Progenitor cell of endocrine pancreas (in vitro differentiated cells): Measurements from ENCODE around the gene ETNK1. TPM values are rescaled to one million over a fixed set of nuclear protein-coding genes. Genes with fewer than 3 reads are reported as not detected.
A peak's percentile ranks its signal among the peaks of the same experiment; 100 is the strongest.
"Not testable (repeated sequence)": the region's sequence is repeated elsewhere in the genome, so short reads cannot be mapped to it uniquely, and the experiment has no call there.

ENCODE experiments used
- DNase-seq: peaks from one replicate; pipeline ENCODE4 v3.0.0; 2021; ENCODE audit warnings: low spot score; ENCODE audit not compliant: unreplicated experiment
- H3K27ac Mint-ChIP-seq: 2 replicates; pipeline ENCODE4 v1.8.0; 2021; ENCODE audit warnings: mild to moderate bottlenecking, moderate library complexity, mixed read lengths
- H3K27me3 Mint-ChIP-seq: 2 replicates; pipeline ENCODE4 v1.8.0; 2021; ENCODE audit warnings: mixed read lengths
- H3K36me3 Mint-ChIP-seq: 2 replicates; pipeline ENCODE4 v1.8.0; 2022; ENCODE audit warnings: mixed read lengths; ENCODE audit not compliant: insufficient read depth
- H3K4me1 Mint-ChIP-seq: 2 replicates; pipeline ENCODE4 v1.8.0; 2021; ENCODE audit warnings: low read depth, mixed read lengths
- H3K4me3 Mint-ChIP-seq: 2 replicates; pipeline ENCODE4 v1.8.0; 2021; ENCODE audit warnings: low read depth, mild to moderate bottlenecking, moderate library complexity, mixed read lengths
- H3K9me3 Mint-ChIP-seq: 2 replicates; pipeline ENCODE4 v1.8.0; 2021; ENCODE audit warnings: low read depth, mixed read lengths
- CTCF ChIP-seq: fragments of 200-600 bp; sonication (generic); IDR thresholded peaks from one replicate; pipeline ENCODE4 v1.5.0; 2021; ENCODE audit warnings: antibody characterized with exemption, mild to moderate bottlenecking; ENCODE audit not compliant: unreplicated experiment
- total RNA-seq: library from RNA; stranded (reverse); gene quantifications from 2 replicates; pipeline ENCODE4 v1.2.1, GENCODE V29; 2021

ETNK1 gene
- total RNA-seq, 1 donor from 2014 or later, result 285 TPM

- Mint-ChIP-seq H3K27ac (peak overlapping the region; percentile 29), H3K9me3 (no peaks in the 10 kb centered on the region), H3K4me3 (no peak overlapping the region), H3K4me1 (peaks cover 5% of the 10 kb centered on the region), H3K27me3 (no peaks in the 10 kb centered on the region), H3K36me3 (peaks cover 22% of the 10 kb centered on the region)
- no peak for DNase-seq
- peak; percentile 86 for TF ChIP-seq CTCF
Observed at GRCh38 chr12:22684140-22685118, 59.5 kb downstream of the ETNK1 start.

GRCh38 chr12:22686193-22686592 is 61.2 kb downstream of the ETNK1 start:
- Mint-ChIP-seq H3K36me3 (peaks cover 12% of the 10 kb centered on the region), H3K9me3 (no peaks in the 10 kb centered on the region), H3K4me3 (no peak overlapping the region), H3K27ac (no peak overlapping the region), H3K27me3 (no peaks in the 10 kb centered on the region), H3K4me1 (peaks cover 5% of the 10 kb centered on the region)
- TF ChIP-seq CTCF, result no peak
- DNase-seq, result no peak

GRCh38 chr12:22687361-22688076 is 62.5 kb downstream of the ETNK1 start:
- Mint-ChIP-seq H3K4me1 (peaks cover 5% of the 10 kb centered on the region), H3K4me3 (no peak overlapping the region), H3K27ac (no peak overlapping the region), H3K36me3 (peaks cover 24% of the 10 kb centered on the region), H3K27me3 (no peaks in the 10 kb centered on the region), H3K9me3 (peaks cover 9% of the 10 kb centered on the region)
- DNase-seq, result no peak
- no peak for TF ChIP-seq CTCF

DNA sequence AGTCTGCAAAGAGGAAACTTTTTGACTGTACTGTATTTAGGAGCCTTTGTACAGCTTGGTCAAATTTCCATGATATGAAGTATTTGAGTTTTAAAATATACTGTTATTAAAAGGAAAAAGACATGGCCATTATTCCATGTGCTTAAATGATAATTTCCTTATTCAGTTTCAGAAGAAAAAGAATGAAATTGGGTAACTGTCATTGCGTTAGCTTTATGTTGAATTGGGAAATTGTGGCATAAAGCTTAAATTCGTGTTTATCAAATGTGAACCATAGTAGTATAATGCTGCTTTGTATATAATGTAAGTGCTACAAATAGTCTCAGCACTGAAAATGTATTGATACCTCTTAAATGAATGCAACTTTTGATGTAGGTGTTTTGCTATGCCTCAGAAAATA is 64.9 kb downstream of the ETNK1 start:
- no peak for TF ChIP-seq CTCF
- H3K27ac Mint-ChIP-seq, result no peak overlapping the region
- H3K27me3 Mint-ChIP-seq, result no peaks in the 10 kb centered on the region
- peaks cover 18% of the 10 kb centered on the region for H3K9me3 Mint-ChIP-seq
- no peaks in the 10 kb centered on the region for H3K4me1 Mint-ChIP-seq
- DNase-seq, result no peak
- no peak overlapping the region for H3K4me3 Mint-ChIP-seq
- peaks cover 25% of the 10 kb centered on the region for H3K36me3 Mint-ChIP-seq

GRCh38 chr12:22691319-22691718 is 66.3 kb downstream of the ETNK1 start:
- peaks cover 25% of the 10 kb centered on the region for H3K36me3 Mint-ChIP-seq
- H3K9me3 Mint-ChIP-seq, result peaks cover 28% of the 10 kb centered on the region
- H3K27me3 Mint-ChIP-seq, result no peaks in the 10 kb centered on the region
- H3K4me1 Mint-ChIP-seq, result no peaks in the 10 kb centered on the region
- no peak for DNase-seq
- no peak overlapping the region for H3K4me3 Mint-ChIP-seq
- H3K27ac Mint-ChIP-seq, result no peak overlapping the region
- TF ChIP-seq CTCF, result no peak

GRCh38 chr12:22692467-22692866 is 67.5 kb downstream of the ETNK1 start:
- H3K4me3 Mint-ChIP-seq, H3K4me1 Mint-ChIP-seq, H3K27me3 Mint-ChIP-seq, DNase-seq, H3K27ac Mint-ChIP-seq: not testable (repeated sequence)
- peaks cover 25% of the 10 kb centered on the region for H3K36me3 Mint-ChIP-seq
- H3K9me3 Mint-ChIP-seq, result peaks cover 29% of the 10 kb centered on the region
